NCI-H446 treated with DMSO at 0.1 percent for 48 hours (cell line): Measurements from ENCODE around the gene SUN2.

Source experiments
- DNase-seq: peaks from one replicate; lab custom pipeline; 2025; lab: John Stamatoyannopoulos, UW

SUN2 gene

GRCh38 chr22:38715176-38715764 lies 40.5 kb downstream of the SUN2 start:
- no peak for DNase-seq

DNA sequence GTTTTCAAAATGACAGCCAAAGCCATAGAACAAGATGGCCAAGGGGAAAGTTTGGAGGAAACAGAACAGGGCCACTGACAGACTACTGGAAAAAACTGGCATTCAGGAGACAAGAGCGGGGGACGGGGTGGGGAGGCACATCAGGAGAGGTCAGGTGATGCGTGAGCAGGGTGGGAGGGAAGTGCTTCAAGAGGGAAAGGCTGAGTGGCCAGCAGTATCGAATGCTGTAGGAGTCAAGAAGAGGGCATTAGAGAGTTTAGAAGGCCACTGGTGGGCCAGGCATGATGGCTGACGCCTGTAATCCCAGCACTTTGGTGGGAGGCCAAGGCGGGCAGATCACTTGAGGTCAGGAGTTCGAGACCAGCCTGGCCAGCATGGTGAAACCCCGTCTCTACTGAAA lies 41.9 kb downstream of the SUN2 start:
- no peak for DNase-seq

- no peak for DNase-seq
These were observed 43.2 kb downstream of the SUN2 start for GRCh38 chr22:38712486-38713207.

- DNase-seq = no peak
These were observed 44.9 kb downstream of the SUN2 start for GRCh38 chr22:38710866-38711265.

DNA sequence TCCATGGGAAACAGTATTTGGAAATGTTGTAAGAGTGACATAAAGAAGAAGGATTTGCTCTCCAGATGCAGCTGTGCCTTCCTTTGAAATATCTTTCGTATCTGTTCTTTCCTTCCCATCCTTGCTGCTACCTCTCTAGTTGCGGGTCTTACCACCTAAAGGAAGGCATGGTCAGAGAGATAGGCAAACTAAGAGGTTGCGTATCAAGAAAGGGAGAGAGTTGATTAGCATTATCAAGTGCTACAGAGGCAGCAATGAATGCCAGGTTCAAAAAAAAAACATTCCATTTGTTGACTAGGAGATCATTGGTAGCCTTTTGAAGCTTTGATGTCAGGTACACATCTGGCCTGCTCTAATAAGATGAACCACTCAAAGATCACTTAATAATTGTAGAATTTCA lies 45.4 kb downstream of the SUN2 start:
- no peak for DNase-seq

DNA sequence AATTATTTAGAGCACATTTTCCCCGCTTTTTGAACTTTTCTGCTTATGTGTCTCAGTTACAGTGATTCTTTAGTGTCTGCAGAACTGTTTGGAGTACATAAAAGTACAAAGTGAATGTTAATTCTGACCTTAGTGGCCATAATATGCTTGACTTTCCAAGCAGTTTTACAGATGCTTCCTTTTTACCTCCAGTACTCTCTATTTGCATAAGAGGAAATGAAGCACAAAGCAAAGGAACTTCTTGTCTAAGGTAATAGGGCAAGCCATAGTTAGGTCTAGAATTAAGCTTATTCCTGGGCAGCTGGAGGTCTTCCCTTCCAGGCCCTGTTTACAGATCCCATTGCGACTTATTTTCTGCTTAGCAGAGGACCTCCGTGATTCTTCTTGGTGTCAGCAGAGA lies 46.5 kb downstream of the SUN2 start:
- DNase-seq = no peak

GRCh38 chr22:38707984-38708383 lies 47.8 kb downstream of the SUN2 start:
- no peak for DNase-seq

- DNase-seq = no peak
These were observed 48.5 kb downstream of the SUN2 start for GRCh38 chr22:38707346-38707745.

DNA sequence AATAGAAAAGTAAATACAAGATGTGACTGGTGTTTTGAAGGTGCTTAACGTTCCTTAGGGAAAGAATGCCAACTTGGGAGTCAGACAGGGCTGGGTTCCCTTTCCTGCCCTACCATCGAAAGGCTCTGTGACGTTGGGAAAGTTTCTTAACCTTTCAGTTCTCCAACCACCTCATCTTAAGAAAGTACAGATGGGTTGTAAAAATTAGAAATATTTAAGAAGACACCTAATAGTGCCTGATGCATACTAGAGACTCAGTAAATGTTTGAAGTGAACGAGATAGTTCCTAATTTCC lies 49.0 kb downstream of the SUN2 start:
- DNase-seq = no peak

DNA sequence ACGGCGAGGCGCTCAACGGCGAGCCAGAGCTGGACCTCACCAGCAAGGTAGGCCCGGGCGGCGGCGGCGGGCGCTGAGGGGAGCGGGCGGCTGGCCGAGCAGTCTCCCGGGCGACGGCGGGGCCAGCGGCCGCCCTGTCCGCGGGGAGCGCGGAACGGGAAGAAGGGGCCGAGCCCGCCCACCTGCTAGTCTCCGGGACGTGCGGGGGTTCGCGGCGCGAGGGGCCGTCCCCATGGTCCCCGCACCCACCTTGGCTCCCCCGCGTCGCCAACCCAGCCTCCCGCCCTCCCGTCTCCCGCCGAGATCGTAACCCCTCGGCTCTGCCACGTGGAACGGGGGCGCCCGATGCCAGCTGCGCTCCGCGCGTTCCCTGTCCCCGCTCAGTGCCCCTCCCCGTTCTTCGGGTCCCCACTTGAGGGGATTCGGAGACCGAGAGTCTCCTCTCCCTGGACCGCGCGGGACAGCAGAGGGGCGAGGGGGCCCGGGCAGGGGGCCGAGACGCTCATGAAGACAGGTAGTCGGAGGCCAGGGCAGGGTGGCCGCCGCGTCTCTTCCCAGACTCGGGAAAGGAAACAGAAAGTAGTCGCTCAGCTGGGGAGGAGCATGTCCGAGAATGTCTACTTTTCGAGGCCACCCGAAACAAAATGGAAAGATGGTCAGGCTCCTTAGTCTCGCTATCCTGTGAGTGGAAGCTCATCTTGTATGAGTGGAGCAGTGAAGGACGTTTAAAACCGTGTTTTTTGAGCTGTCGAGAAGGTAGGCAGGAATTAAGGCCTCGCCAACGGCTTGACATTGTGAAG lies 49.5 kb downstream of the SUN2 start:
- no peak for DNase-seq

DNA sequence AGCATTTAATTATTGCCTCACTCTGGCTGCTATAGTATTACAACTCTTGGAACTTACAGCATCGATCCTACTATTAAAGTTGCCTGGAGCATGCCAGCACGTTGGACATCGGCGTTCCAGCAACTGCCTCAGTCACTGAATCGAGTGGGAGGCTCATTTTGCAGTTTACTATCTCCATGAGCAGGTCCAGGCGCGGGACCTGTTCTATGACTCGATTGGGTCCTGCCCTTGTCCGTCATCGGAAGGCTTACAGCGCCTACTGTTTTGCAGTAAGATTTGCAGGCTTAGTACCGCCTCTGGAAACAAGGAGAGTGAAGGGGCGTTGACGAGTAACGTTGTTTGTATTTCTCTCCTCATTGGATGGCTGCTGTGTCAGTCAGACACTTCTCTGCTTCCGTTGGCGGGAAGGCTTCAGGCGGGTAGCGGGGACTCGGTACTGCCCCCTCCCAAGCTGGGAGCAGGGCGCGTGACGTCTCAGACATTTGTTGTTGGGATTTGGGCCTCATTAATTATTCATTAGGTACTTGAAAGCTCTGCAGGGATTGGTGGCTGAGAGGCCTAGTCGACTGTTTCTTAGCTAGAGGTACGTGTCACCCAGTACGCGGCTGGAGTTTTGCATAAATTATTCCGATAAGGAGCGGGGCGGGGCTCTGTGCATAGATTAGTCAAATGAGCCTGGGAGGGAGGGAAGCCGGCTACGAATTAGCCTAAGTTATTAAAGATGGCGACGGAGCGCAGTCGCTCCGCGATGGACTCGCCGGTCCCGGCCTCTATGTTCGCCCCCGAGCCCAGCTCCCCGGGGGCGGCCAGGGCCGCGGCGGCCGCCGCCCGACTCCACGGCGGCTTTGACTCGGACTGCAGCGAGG lies 50.3 kb downstream of the SUN2 start, which contains the start of gene GTPBP1:
Gene GTPBP1, plus strand, starts transcription at position 710 of the 866 bp plus-strand sequence. Its CDS starts 12 bp downstream, at position 722.
- DNase-seq = peak; percentile 100

- no peak for DNase-seq
These were observed 51.1 kb downstream of the SUN2 start for GRCh38 chr22:38704654-38705234.

GRCh38 chr22:38700789-38701628 lies 54.8 kb downstream of the SUN2 start, which contains the start of gene JOSD1:
TSS of gene JOSD1 (minus strand) at chr22:38700943. CDS start at chr22:38699987, 956 bp downstream.
- DNase-seq = peak; percentile 77

- peak; percentile 63 for DNase-seq
These were observed 55.5 kb downstream of the SUN2 start for GRCh38 chr22:38700270-38700788.

DNA sequence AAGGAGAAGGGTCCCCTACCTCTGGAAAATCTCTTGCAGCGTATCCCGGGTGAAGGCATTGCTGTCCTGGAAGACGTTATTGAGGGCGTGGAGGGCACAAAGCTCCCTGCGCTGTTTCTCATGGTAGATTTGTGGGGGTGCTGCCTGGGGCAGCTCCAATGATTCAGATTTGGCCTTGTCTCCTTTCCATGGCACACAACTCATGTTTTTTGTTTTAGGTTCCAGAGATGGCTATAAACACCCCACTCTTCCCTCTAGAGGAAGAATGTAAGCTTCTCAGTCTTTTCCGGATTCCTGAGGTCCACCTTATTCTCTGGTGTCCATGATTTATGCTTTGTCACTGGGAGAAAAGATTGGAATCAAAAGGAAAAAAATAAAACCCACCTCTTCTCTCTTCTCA lies 56.0 kb downstream of the SUN2 start:
- DNase-seq = no peak

- no peak for DNase-seq
These were observed 56.7 kb downstream of the SUN2 start for GRCh38 chr22:38699143-38699542.

GRCh38 chr22:38698407-38699094 lies 57.2 kb downstream of the SUN2 start:
- DNase-seq = no peak

DNA sequence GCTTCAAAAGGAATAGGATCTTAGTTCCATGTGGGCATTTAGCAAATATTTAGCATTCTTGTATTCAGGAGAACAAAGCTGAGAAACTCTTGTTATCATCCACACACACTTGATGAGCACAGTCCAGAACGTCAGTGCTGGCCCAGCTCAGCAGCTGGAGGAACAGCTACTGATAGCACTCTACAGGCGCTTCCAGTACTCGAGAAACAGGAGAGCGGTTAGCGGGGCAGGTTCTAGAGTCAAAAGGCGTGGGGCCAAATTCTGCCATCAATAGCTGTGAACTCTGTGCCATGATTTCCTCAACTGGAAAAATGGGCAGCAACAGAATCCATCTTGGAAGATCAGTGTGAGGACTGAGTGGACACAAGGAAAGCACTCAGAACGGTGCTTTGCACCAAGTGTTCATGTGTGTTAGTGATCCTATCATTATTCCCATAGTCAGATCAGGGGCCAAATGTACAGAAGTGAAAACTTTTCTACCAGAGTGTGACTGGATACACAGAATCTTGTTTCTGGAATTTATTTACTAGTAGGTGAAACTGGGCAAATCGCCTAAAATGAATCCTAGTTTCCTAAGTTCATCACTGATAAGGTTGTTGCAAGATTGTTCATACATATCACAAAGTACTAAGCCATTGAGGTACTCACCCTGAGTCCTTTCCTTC lies 58.2 kb downstream of the SUN2 start:
- no peak for DNase-seq
